PFSK-1 (cell line): ENCODE measurements around the gene TMEM218.
A peak's percentile ranks its signal among the peaks of the same experiment; 100 is the strongest.

Experiments used
- FOXP2 ChIP-seq: optimal IDR thresholded peaks from 2 replicates; pipeline ENCODE3; 2011; ENCODE audit warnings: borderline replicate concordance, control low read depth, inconsistent platforms; ENCODE audit not compliant: insufficient read depth; ENCODE audit errors: extremely low read length, extremely low read depth
- POLR2AphosphoS5 ChIP-seq: IDR thresholded peaks from 2 replicates; pipeline ENCODE4 v1.6.1; 2012; ENCODE audit warnings: low read depth, mild to moderate bottlenecking, control low read depth, low read length, moderate library complexity
- REST ChIP-seq, 2 experiments: IDR thresholded peaks; 2 replicates each; pipeline versions ENCODE4 v1.6.1 to v1.8.0; 2011 to 2012; ENCODE audit warnings: low read depth in 2 of 2, low read length in 2 of 2, control low read depth in 1 of 2, inconsistent platforms in 1 of 2, mild to moderate bottlenecking in 1 of 2, moderate library complexity in 1 of 2; ENCODE audit not compliant: insufficient read depth in 1 of 2
- SIN3A ChIP-seq: IDR thresholded peaks from 2 replicates; pipeline ENCODE4 v1.6.1; 2012; ENCODE audit warnings: mild to moderate bottlenecking, low read length, moderate library complexity, borderline replicate concordance; ENCODE audit not compliant: insufficient read depth
- TAF1 ChIP-seq: IDR thresholded peaks from 2 replicates; pipeline ENCODE4 v1.6.1; 2012; ENCODE audit warnings: low read length, control low read depth, borderline replicate concordance; ENCODE audit not compliant: insufficient read depth

TMEM218 gene

GRCh38 chr11:125129316-125129993 lies 18.0 kb upstream of the TMEM218 start:
- TF ChIP-seq POLR2AphosphoS5 (no peak), TAF1 (no peak), REST (IDR thresholded peaks at IDR 0.05; ENCODE audit: insufficient read depth in 1 of 2, low read depth in 2 of 2, low read length in 2 of 2) (no peak), SIN3A (no peak), FOXP2 (no peak)

- TF ChIP-seq POLR2AphosphoS5 (no peak), REST (IDR thresholded peaks at IDR 0.05; ENCODE audit: insufficient read depth in 1 of 2, low read depth in 2 of 2, low read length in 2 of 2) (no peak), SIN3A (no peak), FOXP2 (no peak), TAF1 (no peak)
Measured at GRCh38 chr11:125128450-125128849, 17.0 kb upstream of the TMEM218 start.

GRCh38 chr11:125124618-125124992 lies 13.2 kb upstream of the TMEM218 start:
- TF ChIP-seq TAF1 (no peak), FOXP2 (no peak), REST (IDR thresholded peaks at IDR 0.05; ENCODE audit: insufficient read depth in 1 of 2, low read depth in 2 of 2, low read length in 2 of 2) (no peak), POLR2AphosphoS5 (no peak), SIN3A (no peak)

GRCh38 chr11:125123947-125124617 lies 12.7 kb upstream of the TMEM218 start:
- TF ChIP-seq TAF1 (peak; percentile 79; the same call in 1 of the 2 replicates), REST (IDR thresholded peaks at IDR 0.05; ENCODE audit: insufficient read depth in 1 of 2, low read depth in 2 of 2, low read length in 2 of 2) (no peak), FOXP2 (no peak), POLR2AphosphoS5 (peak; percentile 87), SIN3A (no peak)
